Measurements from ENCODE around the gene ENGASE. TPM values are rescaled to one million over a fixed set of nuclear protein-coding genes. Genes with fewer than 3 reads are reported as not detected.

Gene ENGASE
- total and polyA plus RNA-seq, 2 of the 8 experiments (the other 6 are each of a cell fraction or from before 2014, with no cell fraction given): 9.3 to 36.1 TPM

DNA sequence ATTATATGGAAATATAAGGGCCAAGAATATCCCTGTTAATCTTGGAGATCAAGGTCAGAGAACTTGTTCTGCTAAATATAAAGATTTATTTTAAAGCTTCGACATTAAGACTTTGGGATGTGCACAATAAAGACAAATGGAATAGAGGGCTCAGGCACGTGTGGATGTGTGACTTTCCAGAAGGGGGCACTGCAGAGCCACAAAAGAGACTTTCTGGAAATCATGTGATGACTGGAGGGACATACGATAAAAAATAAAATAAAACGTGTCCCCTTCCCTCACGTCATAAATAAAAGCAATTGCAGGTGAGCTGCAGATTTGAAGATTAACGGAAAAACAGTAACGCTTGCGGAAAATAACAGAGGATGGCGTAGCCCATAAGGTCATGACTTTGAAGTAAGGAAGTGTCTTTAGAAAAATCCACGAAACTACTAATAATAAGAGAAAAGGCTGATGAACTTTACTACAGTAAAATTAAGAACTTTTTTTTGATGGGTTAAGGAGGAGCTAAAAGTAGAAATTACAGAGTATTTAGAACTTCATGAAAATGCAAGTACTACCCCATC lies 9.4 kb upstream of the ENGASE start:
- Histone ChIP-seq H3K23me2 (ENCODE audit: low read depth, low read length) (no peaks in the 10 kb centered on the region), H2BK20ac (ENCODE audit: low read length) (no peak overlapping the region), H3K79me2 (ENCODE audit: control insufficient read depth in 1 of 2, insufficient read depth in 2 of 2, low read length in 2 of 2) (no peaks in the 10 kb centered on the region), H3K79me1 (ENCODE audit: low read depth, low read length) (no peaks in the 10 kb centered on the region), H3K4me2 (ENCODE audit: insufficient read depth in 1 of 2, low read depth in 2 of 2, low read length in 2 of 2) (no peak overlapping the region), H3K56ac (replicated peaks; ENCODE audit: insufficient read length, low read depth, low read length) (no peak overlapping the region), H3K23ac (ENCODE audit: insufficient read length) (no peak overlapping the region), H3K27me3 (replicated peaks in 1 of 4; ENCODE audit: control insufficient read depth in 3 of 4, extremely low read depth in 1 of 4, insufficient read depth in 3 of 4, low read length in 3 of 4) (peaks cover 0 to 2% (median 0%) of the 10 kb centered on the region in 4 experiments; a peak in 1 of 7 replicates), H4K91ac (replicated peaks; ENCODE audit: insufficient read length, low read length) (no peak overlapping the region), H2BK15ac (ENCODE audit: low read length) (no peak overlapping the region), H3K27ac (ENCODE audit: low read depth, low read length) (no peak overlapping the region), H4K5ac (ENCODE audit: insufficient read length, low read depth, low read length) (no peak overlapping the region), H2AK5ac (ENCODE audit: low read depth, low read length) (no peak overlapping the region), H2AFZ (ENCODE audit: low read length) (0 out of 2 replicates have a peak overlapping the region, but pooled peaks have one; percentile 55), H3K36me3 (ENCODE audit: control insufficient read depth in 2 of 4, insufficient read depth in 4 of 4, low read length in 3 of 4) (no peaks in the 10 kb centered on the region), H3K14ac (ENCODE audit: insufficient read length) (no peak overlapping the region), H3K9me3 (ENCODE audit: insufficient read depth in 2 of 2, low read depth in 1 of 2, low read length in 1 of 2) (no peaks in the 10 kb centered on the region), H3K4me1 (replicated peaks in 1 of 4; ENCODE audit: control insufficient read depth in 3 of 4, insufficient read depth in 4 of 4, low read length in 3 of 4) (no peaks in the 10 kb centered on the region), H4K20me1 (replicated peaks in 1 of 2; ENCODE audit: control insufficient read depth in 1 of 2, insufficient read depth in 2 of 2, low read length in 2 of 2) (no peaks in the 10 kb centered on the region), H2BK12ac (ENCODE audit: low read depth, low read length) (no peak overlapping the region), H4K8ac (ENCODE audit: extremely low read depth, insufficient read depth, low read length) (no peak overlapping the region), H3K18ac (ENCODE audit: extremely low read depth, low read length) (no peak overlapping the region), H2BK120ac (replicated peaks; ENCODE audit: low read depth, low read length) (no peak overlapping the region), H3K4ac (replicated peaks; ENCODE audit: insufficient read length, low read depth, low read length) (no peak overlapping the region), H2BK5ac (ENCODE audit: low read depth, low read length) (no peak overlapping the region), H3K4me3 (ENCODE audit: extremely low read depth in 1 of 4, insufficient read depth in 2 of 4, low read depth in 3 of 4, low read length in 4 of 4) (no peak overlapping the region), H3K9ac (replicated peaks in 1 of 4; ENCODE audit: extremely low read depth in 1 of 4, low read depth in 3 of 4, low read length in 3 of 4) (no peak overlapping the region)
- 63% methylated on average over 10 of the region's 10 CpGs; no CpG with 5 or more reads in 1 of the 2 experiments for WGBS, 2 experiments (ENCODE audit: extremely low coverage in 1 of 2, insufficient coverage in 1 of 2, insufficient read length in 1 of 2, insufficient replicate concordance in 2 of 2, low coverage in 1 of 2, low lambda C conversion rate in 2 of 2, missing lambda C conversion rate in 1 of 2)
- POLR2A ChIA-PET (ENCODE audit: partially characterized antibody): interaction anchor here (1.1 kb wide), 1 partner anchor 14 kb away, joined by 4 read pairs; no protein-coding TSS in a partner anchor
- DNase-seq (ENCODE audit: low read depth in 1 of 2, low spot score in 2 of 2) (peak in 1 of 2 experiments; percentile 76), FAIRE-seq (no peak)
- CTCF ChIA-PET (ENCODE audit: partially characterized antibody): interaction anchor here (0.6 to 6.9 kb wide), 24 partner anchors 8 to 644 kb away, joined by 3 to 76 read pairs (median 3); partner anchors contain the start of gene ENGASE
- TF ChIP-seq SIRT6 (IDR thresholded peaks at IDR 0.05; ENCODE audit: low read length): no peak
- TF ChIP-seq, protein P1, sequence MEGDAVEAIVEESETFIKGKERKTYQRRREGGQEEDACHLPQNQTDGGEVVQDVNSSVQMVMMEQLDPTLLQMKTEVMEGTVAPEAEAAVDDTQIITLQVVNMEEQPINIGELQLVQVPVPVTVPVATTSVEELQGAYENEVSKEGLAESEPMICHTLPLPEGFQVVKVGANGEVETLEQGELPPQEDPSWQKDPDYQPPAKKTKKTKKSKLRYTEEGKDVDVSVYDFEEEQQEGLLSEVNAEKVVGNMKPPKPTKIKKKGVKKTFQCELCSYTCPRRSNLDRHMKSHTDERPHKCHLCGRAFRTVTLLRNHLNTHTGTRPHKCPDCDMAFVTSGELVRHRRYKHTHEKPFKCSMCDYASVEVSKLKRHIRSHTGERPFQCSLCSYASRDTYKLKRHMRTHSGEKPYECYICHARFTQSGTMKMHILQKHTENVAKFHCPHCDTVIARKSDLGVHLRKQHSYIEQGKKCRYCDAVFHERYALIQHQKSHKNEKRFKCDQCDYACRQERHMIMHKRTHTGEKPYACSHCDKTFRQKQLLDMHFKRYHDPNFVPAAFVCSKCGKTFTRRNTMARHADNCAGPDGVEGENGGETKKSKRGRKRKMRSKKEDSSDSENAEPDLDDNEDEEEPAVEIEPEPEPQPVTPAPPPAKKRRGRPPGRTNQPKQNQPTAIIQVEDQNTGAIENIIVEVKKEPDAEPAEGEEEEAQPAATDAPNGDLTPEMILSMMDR (IDR thresholded peaks at IDR 0.05; ENCODE audit: control extremely low read depth in 1 of 3, insufficient read depth in 1 of 3, low read depth in 1 of 3, low read length in 3 of 3): peak; percentile 30 to 67 (median 64)
- TF ChIP-seq, protein P2, sequence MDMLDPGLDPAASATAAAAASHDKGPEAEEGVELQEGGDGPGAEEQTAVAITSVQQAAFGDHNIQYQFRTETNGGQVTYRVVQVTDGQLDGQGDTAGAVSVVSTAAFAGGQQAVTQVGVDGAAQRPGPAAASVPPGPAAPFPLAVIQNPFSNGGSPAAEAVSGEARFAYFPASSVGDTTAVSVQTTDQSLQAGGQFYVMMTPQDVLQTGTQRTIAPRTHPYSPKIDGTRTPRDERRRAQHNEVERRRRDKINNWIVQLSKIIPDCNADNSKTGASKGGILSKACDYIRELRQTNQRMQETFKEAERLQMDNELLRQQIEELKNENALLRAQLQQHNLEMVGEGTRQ (IDR thresholded peaks at IDR 0.05; ENCODE audit: low read length): peak; percentile 45
- no peak for TF ChIP-seq CBX8 (IDR thresholded peaks at IDR 0.05; ENCODE audit: borderline replicate concordance, low read depth, low read length)
- no peak for TF ChIP-seq SIX5 (IDR thresholded peaks at IDR 0.05; ENCODE audit: low read depth, low read length)
- no peak for TF ChIP-seq TAF1 (IDR thresholded peaks at IDR 0.05; ENCODE audit: low read depth, low read length)
- TF ChIP-seq RAD21 (IDR thresholded peaks at IDR 0.05 in 1 of 2, conservative IDR thresholded peaks at IDR 0.05 in 1 of 2; ENCODE audit: low read depth in 2 of 2, low read length in 2 of 2): peak; percentile 74 to 76
- TF ChIP-seq, protein P3, sequence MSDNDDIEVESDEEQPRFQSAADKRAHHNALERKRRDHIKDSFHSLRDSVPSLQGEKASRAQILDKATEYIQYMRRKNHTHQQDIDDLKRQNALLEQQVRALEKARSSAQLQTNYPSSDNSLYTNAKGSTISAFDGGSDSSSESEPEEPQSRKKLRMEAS (IDR thresholded peaks at IDR 0.05): peak; percentile 54; the same call in 1 of the 2 replicates
- TF ChIP-seq POLR2AphosphoS5 (IDR thresholded peaks at IDR 0.05; ENCODE audit: low read depth, low read length): no peak
